Measurements from ENCODE around the gene OR5B21.
A peak's percentile ranks its signal among the peaks of the same experiment; 100 is the strongest.

Gene OR5B21

GRCh38 chr11:58508005-58508404, at the start of gene OR5B21:
OR5B21 (minus strand) TSS chr11:58508105; CDS start chr11:58508105, 0 bp downstream.
- DNase-seq = no peak

- no peak for DNase-seq
Observed at GRCh38 chr11:58549644-58550043, 41.7 kb upstream of the OR5B21 start.

GRCh38 chr11:58546841-58547240, 38.9 kb upstream of the OR5B21 start:
- no peak for DNase-seq

GRCh38 chr11:58531865-58532341, 24.0 kb upstream of the OR5B21 start:
- no peak for DNase-seq

DNA sequence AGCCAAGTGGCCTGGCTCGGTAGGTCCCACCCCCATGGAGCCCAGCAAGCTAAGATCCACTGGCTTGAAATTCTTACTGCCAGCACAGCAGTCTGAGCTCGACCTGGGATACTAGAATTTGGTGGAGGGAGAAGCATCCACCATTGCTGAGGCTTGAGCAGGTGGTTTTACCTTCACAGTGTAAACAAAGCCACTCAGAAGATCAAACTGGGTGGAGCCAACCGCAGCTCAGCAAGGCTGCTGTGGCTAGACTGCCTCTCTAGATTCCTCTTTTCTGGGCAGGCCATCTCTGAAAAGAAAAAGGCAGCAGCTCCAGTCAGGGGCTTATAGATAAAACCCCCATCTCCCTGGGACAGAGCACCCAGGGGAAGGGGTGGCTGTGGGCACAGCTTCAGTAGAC, 22.3 kb upstream of the OR5B21 start:
- no peak for DNase-seq

GRCh38 chr11:58527429-58527828, 19.5 kb upstream of the OR5B21 start:
- DNase-seq = no peak

GRCh38 chr11:58526721-58527120, 18.8 kb upstream of the OR5B21 start:
- no peak for DNase-seq

GRCh38 chr11:58525037-58525614, 17.2 kb upstream of the OR5B21 start:
- no peak for DNase-seq

DNA sequence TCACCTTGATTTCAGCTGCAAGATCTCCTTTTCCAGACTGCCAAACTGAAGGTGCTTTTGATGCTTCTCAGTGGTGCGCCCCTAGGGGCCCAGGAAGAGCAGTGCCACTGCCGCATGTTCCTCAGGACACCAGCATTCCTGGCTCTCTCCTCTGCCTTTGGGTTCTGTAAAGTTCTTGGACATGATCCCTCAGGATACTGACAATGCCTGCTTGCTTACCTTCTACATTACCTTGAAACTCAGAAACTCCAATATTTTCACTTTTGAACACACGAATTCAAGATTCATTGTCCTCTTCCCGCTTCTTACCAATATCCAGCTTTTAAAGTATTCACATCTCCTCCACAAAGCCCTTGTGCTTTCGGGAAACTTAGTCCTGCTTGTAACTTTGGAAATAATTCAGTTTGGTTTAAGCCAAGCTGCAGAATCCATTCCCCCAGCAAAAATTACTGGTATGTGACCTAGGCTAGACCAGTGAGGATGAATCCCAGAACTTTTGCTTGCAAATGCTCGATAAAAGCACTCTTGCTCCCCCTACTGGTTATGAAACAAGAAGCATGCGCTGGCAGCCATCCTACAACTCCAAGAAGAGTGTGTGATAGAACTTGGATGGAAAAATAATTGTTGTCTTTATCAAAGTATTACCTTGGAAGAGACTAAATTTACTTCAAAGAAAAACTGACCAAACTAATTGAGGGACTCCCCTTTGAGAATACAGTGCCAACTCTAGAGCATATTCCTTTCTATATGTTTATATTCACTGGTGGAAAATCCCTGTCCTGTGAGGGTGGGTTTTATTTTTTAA, 16.5 kb upstream of the OR5B21 start:
- peak; percentile 50 to 60 for DNase-seq

DNA sequence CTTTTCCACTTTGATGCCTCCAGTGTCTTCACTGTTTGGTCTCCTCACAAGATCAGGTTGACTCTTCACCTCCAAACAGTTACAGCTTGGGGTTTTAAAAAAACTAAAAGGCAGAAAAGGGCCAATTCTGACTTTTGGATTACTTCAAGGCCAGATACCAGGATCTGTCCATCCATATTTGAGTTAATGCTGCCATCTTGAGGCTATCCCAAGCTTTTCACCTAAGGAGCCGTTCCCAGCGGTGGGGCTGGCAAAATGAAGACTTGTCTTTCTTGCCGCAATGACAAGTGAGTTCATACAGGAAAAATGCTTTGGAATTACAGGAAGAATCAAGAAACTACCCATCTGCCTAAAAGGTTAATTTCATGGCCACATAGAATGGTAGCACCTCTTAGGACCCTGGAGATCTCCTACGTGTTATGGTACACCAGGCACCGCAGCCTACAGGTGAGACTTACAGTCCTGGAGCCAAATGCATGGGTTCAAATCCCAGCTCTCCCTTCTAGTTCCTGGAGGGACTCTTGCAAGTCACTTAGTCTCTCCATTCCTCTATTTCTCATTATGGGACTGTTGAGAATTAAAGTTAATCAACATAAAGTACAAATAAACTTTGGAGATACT, 6.0 kb upstream of the OR5B21 start:
- peak; percentile 1 to 28 for DNase-seq

DNA sequence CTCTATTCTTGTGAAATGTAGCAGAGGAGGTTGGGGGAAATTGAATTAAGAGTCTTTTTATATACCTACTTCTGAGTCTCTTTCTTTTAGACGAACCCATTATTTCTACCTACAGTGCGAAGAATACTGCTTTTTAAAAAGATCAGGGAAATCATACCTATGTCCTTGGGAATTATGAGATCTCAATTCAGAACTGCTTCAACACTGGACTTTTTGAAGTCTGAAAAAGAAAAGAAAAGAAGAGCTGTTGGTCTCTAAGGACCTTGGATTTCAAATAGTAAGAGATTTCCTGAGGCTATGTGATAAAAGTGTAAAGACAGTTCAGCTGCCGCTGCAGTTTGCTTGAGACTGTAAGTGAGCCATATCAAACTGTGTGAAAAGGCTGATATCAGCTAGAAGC, 3.7 kb upstream of the OR5B21 start:
- no peak for DNase-seq

GRCh38 chr11:58509748-58510147, 1.8 kb upstream of the OR5B21 start:
- no peak for DNase-seq

GRCh38 chr11:58508814-58509213, 909 bp upstream of the OR5B21 start:
- no peak for DNase-seq

DNA sequence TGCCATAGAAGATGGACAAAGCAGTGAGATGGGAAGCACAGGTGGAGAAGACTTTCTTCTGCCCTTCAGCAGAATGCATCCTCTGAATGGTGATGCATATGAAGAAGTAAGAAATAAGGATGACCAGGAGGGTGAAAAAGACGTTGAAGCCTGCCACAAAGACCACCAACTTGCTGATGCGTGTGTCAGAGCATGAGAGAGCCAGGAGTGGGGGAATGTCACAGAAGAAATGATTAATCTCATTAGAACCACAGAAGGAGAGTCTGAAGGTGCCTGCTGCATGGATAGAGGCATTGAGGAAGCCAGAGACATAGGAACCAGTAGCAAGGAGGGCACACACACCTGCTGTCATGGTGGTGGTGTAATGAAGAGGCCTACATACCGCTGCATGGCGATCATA, 550 bp downstream of the OR5B21 start:
- no peak for DNase-seq

- no peak for DNase-seq
Observed at GRCh38 chr11:58506935-58507334, 970 bp downstream of the OR5B21 start.

GRCh38 chr11:58505849-58506248, 2.1 kb downstream of the OR5B21 start:
- DNase-seq = no peak

GRCh38 chr11:58504232-58504631, 3.7 kb downstream of the OR5B21 start:
- no peak for DNase-seq

GRCh38 chr11:58503361-58503856, 4.5 kb downstream of the OR5B21 start:
- DNase-seq = no peak

DNA sequence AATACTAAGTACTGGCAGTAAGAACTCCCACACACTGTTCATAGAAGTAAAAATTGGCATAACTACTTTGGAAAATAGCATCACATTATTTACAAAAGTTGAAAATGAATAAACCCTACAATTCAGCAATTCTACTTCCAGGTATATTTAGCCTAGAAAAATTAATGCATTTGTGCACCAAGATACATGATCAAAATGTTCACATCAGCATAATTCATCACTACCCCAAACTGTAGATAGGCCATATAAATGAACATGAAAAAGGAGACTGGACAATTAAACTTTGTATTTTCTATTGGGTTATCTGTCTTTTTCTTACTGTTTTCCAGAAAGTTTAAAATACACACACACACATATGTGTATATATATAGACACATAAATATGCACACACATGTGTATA, 5.9 kb downstream of the OR5B21 start:
- no peak for DNase-seq

- DNase-seq = no peak
Observed at GRCh38 chr11:58498464-58498863, 9.4 kb downstream of the OR5B21 start.

GRCh38 chr11:58497951-58498350, 10.0 kb downstream of the OR5B21 start:
- DNase-seq = no peak

- DNase-seq = no peak
Observed at GRCh38 chr11:58495906-58496305, 12.0 kb downstream of the OR5B21 start.

DNA sequence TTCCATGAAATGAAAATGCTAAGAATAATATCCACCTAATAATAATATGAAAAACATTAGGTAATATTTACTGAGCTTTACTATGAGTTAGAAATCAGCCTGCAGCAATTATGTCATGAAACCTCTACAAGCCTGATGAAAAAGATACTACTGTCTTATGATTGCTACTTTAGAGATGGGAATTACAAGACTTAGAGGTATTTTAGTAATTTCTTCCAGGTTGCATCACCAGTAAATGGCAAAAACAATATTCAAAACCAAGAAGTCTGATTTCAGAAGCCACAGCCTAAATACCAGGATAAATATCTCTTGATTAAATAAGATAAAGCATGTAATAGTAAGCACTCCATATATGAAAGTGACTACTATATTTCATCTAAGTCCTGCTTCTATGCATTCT, 13.8 kb downstream of the OR5B21 start:
- no peak for DNase-seq

GRCh38 chr11:58493676-58494075, 14.2 kb downstream of the OR5B21 start:
- DNase-seq = no peak

Data from NCI-H2081 (cell line).